Islet of Langerhans (tissue), 1 donor: ENCODE results near the gene RAB4B.
A peak's percentile ranks its signal among the peaks of the same experiment; 100 is the strongest.
"Not testable (repeated sequence)": the region's sequence is repeated elsewhere in the genome, so short reads cannot be mapped to it uniquely, and the experiment has no call there.

Experiments used
- FAIRE-seq: peaks from one replicate; lab custom pipeline; 2011; peaks lifted over from hg19 to GRCh38; lab: Jason Lieb, UNC

The RAB4B gene

GRCh38 chr19:40780582-40780981, 2.5 kb downstream of the RAB4B start:
- no peak for FAIRE-seq

DNA sequence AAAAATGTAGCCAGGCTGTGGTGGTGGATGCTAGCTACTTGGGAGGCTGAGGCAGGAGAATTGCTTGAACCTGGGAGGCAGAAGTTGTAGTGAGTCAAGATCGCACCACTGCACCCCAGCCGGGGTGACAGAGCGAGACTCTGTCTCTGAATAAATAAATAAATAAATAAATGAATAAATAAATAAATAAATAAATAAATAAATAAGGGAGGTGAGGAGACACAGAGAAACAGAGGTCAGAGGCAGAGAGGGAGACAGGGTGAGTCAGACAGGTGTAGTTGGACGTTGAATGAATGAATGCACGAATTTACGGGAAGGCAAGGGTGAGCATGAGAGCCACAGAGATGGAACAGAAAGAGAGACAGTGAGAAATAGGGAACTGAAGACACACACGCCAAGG, 3.1 kb downstream of the RAB4B start:
- FAIRE-seq, result no peak

- no peak for FAIRE-seq
These were observed 5.7 kb downstream of the RAB4B start for GRCh38 chr19:40783711-40784110.

DNA sequence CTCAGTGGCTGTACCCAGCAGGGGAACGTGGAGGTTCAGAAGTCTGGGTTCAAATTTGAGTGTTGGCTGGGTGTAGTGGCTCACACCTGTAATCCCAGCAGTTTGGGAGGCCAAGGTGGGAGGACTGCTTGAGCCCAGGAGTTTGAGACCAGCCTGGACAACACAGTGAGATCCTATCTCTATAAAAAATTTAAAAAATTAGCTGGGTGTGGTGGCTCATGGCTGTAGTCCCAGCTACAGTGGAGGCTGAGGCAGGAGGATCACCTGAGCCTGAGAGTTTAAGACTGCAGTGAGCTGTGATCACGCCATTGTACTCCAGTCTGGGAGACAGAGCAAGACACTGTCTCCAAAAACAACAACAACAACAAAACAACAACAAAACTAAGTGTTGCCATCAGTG, 6.1 kb downstream of the RAB4B start:
- FAIRE-seq, result not testable (repeated sequence)

DNA sequence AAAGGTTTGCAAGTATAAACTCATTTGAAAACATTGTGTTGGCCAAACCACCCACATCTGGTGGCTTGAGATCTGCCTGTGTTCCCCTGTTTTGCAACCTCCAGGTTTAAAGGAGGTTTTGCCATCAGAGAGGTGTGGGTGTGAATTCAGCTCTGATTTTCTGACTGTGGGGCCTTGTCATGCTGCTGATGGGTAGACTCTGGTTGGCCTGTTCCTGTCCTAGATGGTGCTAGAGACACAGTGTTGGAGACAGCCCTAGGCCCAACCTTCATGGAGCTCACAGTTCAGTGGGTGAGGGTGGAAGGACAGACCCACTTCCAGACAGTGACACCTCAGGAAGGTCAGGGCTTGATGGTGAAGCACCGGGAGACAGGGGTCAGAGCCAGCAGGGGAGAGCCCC, 7.5 kb downstream of the RAB4B start:
- no peak for FAIRE-seq

DNA sequence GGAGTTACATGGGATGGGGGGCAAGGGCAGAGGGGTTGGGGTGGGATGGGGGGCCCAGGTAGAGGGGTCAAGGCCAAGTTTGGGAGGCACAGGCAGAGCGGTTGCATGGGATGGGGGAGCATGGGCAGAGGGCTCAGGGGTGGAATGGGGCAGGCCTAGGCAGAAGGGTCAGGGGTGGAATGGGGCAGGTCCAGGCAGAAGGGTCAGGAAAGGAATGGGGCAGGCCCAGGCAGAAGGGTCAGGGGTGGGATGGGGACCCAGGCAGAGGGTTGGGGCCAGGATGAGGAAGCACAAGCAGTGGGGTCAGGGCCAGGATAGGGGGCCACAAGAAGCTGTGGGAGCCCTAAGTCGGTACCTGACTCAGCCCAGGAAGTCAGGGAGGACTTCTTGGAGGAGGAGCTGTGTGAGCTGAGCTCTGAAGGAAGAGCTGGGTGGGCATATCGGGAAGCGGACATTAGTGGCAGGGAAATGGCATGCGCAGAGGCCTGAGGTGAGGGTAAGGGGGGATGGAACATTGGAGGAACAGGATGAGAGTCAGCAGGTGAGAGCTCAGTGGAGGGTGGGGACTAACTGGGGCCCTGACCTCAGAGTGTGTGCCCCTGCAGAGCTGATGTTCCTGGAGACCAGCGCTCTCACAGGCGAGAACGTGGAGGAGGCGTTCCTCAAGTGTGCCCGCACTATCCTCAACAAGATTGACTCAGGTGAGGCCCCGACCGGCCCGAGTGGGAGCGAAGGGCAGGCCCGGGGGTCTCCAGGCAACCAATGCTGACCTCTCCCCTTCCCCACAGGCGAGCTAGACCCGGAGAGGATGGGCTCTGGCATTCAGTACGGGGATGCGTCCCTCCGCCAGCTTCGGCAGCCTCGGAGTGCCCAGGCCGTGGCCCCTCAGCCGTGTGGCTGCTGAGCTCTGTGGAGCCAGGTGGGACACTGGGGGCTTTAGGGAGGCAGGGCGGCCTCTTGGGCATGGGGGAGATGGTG, 8.3 kb downstream of the RAB4B start:
- FAIRE-seq, result no peak

DNA sequence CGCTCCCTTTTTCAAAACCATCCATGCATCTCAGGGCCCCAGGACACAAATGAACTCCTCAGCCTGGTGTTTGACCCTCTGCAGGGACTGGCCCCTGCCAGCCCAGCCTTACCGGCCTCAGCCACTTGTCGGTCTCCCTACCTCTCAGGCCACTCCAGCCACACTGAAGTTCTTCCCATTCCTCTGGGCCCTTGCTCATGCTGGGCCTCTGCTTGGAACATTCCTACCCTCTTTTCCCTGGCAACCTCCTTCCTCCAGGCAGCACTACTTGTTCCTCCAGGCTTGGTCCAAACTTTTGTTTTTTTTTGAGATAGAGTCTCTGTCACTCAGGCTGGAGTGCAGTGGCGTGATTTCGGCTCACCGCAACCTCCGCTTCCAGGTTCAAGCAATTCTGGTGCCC, 13.3 kb downstream of the RAB4B start:
- no peak for FAIRE-seq

GRCh38 chr19:40791996-40792395, 13.9 kb downstream of the RAB4B start:
- FAIRE-seq, result no peak

- no peak for FAIRE-seq
These were observed 19.3 kb downstream of the RAB4B start for GRCh38 chr19:40797166-40797962.

GRCh38 chr19:40797963-40798682, 20.1 kb downstream of the RAB4B start:
- FAIRE-seq, result no peak

DNA sequence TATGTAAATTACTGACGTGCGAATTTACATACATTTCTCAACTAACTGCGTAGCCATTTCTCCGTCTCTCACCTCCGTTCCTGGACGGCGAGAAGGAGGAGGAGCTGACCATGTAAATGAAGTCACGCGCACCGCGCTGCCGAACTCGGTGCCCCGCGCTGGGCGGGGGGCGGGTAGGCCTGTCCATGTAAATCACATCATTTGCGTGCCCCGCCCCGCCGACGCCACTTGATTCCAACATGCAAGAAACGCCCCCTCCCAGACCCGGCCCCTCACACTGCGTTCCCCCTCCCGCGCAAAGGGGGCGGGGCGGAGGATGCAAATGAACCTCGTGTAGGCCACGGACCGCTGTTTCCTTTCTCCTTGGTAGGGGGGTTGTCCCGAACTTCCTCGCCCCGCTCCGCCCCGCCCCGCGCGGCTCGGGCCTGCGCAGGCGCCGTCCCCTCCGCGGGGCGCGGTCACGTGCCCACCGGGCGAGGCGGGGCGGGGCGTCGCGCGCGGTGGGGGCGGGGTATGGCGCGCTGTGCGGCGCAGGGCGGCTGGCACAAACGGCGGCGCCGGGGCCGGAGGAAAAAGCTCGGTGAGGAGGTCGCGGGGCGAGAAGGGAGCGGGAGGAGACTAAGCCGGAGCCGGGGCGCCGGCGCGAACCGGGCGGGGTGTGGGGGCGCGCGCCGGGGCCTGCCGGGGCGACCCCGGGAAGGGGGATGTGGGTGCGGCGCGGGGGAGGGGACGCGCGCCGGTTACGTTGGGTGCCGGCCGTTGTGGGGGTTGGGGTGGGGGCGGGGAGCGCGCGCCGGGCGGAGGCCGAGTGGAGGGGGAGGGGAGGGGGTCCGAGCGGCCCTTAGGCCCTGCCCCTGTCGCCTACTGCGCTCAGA, 20.9 kb downstream of the RAB4B start, which contains the start of gene EGLN2:
Gene EGLN2, plus strand, starts transcription at position 509 of the 875 bp plus-strand sequence. CDS start 1,382 bp downstream, outside the sequence.
- FAIRE-seq, result peak; percentile 80

DNA sequence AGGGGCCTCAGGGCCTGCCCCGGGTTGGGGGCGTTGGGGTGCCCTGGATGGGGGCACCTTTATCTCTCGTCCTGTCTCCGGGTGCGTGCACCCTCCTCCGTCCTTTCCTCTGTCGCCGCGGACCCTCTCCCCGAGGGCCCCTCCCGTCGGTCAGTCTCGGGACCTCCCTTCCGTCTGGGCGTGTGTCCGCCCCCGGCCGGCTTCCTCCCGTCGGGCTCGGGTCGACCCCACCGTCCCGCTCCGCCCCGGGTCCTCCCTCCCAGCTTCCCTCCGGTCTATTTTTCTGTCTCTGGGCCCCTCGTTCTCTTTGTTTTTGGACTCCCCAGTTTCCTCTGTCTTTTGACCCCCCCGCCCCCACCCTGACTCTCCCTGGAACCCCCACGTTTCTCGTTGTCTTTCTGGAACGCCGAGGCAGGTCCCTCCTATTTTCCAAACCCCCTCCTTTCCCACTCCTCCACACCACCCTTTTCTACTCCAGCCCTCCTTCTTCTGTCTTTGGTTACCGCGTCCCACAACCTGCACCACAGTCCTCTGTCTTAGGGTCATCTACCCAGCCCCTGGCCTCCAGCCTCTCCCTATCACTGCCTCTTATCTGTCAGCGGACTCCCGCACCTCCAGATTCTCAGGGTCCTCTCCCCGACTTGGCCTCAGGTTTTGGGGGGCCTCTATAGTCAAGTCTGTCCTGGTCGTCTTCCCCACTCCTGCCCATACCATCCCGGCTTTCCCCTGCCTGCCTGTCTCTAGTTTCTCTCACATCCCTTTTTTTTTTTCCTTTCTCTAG, 21.7 kb downstream of the RAB4B start:
- FAIRE-seq, result no peak

DNA sequence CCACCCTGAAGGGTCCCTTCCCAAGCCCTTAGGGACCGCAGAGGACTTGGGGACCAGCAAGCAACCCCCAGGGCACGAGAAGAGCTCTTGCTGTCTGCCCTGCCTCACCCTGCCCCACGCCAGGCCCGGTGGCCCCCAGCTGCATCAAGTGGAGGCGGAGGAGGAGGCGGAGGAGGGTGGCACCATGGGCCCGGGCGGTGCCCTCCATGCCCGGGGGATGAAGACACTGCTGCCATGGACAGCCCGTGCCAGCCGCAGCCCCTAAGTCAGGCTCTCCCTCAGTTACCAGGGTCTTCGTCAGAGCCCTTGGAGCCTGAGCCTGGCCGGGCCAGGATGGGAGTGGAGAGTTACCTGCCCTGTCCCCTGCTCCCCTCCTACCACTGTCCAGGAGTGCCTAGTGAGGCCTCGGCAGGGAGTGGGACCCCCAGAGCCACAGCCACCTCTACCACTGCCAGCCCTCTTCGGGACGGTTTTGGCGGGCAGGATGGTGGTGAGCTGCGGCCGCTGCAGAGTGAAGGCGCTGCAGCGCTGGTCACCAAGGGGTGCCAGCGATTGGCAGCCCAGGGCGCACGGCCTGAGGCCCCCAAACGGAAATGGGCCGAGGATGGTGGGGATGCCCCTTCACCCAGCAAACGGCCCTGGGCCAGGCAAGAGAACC, 22.4 kb downstream of the RAB4B start:
- FAIRE-seq, result no peak

DNA sequence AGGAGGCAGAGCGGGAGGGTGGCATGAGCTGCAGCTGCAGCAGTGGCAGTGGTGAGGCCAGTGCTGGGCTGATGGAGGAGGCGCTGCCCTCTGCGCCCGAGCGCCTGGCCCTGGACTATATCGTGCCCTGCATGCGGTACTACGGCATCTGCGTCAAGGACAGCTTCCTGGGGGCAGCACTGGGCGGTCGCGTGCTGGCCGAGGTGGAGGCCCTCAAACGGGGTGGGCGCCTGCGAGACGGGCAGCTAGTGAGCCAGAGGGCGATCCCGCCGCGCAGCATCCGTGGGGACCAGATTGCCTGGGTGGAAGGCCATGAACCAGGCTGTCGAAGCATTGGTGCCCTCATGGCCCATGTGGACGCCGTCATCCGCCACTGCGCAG, 22.9 kb downstream of the RAB4B start:
- FAIRE-seq, result no peak

DNA sequence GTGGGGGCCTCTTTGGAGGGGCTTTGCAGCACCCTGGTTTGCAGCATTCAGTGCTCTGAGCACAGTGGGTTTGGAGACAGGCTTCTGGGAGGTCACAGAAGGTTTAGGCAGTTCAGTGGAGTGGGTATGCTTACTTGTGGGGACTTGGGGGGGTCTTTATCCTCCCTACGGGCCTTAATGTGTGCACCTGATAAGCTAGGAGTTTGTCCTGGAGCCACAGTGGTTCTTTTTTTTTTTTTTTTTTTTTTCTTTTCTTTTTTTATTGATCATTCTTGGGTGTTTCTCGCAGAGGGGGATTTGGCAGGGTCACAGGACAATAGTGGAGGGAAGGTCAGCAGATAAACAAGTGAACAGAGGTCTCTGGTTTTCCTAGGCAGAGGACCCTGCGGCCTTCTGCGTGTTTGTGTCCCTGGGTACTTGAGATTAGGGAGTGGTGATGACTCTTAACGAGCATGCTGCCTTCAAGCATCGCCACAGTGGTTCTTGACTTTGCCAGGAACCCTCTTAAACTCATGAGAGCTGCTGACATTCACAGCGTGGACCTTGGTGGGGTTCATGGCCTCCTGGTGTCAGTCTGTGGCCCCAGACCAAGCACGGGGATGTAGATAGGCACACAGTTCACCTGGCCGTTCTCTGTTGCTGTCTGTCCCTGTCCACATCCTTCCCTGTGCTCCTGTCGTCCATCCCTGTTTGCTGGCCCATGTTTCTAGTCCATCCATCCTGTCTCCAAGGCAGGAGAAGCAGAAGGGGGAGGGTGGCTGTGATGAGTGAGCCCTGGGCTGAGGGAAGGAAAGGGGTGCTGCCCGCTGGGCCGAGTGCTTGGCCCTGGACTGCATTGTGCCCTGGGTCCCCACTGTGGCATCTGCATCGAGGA, 23.6 kb downstream of the RAB4B start:
- FAIRE-seq, result no peak

DNA sequence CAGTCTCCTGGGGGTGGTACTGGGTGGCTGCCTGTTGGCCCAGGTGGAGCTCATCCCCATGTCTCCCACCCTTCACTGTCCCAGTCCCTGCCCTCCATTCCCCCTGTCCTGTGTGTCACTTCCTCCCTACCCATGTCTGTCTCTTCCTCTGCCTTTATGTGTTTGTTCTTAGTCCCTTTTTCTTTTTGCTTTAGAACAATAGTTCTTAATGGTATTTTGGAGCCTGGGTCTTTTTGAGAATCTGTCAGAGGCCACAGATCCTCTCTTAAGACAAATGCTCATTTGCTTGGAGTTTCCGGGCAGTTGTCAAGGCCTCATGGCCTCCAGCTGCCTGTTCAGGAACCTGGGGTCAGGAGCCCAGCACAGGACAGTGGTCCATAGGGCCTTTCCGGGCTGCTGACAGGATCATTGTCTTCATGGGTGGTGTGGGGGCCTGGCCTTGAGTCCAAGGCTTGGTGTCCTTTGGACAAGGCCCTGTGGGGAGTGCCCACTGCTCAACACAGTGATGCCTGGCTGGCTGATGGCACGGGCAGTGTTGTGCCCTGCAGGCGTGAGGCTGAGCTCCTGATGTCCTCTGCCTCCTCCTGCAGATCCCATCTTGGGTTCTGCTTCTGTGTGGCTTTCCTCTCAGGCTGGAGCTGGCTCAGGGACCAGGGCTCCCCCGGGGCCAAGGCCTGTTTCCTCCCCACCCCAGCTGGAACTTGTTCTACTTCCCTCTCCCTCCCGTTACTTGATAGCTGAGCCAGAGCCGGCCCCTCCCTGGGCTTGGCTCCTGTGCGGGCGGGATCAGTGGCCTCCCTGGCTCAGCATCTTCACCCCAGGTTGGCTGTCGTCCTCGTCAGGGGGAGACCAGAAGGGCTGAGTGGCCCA, 24.5 kb downstream of the RAB4B start:
- no peak for FAIRE-seq

DNA sequence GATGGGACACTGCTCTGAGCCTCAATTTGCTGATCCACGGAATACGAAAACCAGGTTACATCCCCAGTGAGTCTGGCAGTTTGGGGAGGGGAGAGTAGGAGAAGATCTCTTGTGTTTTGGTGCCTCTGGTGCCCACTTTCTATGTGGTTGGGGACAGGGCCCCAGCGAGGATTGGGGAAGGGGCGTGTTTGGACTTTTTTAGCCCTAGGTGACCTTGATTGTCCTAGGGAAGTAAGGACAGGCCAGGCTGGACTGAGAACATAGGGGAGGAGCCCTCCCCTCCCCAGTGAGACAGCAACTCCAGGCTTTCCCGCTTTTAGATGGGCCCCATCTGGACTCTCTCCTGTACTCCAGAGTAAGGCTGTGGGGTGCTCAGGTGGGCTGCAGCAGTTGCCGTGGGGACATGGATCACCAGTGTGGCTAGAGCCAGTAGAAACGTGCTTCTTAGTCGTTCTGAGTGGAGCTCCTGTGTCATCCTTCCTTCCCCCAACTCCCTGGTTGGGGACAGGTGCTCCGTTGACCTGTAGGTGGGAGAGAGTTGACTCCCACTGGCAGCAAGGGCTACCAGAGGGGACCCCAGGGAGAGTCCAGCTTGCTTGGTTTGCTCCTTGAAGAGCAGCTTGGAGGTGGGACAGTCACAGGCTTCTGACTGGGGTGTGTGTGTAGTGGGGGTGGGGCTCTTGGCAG, 25.3 kb downstream of the RAB4B start:
- FAIRE-seq, result no peak
